Mesothelial cell of epicardium (in vitro differentiated cells): Measurements from ENCODE around the gene ALK. TPM values are rescaled to one million over a fixed set of nuclear protein-coding genes. Genes with fewer than 3 reads are reported as not detected.

Source experiments
- DNase-seq, 2 experiments: peaks; one replicate each; pipeline ENCODE4 v3.0.0; 2021; ENCODE audit warnings: low spot score in 2 of 2; ENCODE audit not compliant: unreplicated experiment in 2 of 2
- H3K27ac Mint-ChIP-seq: 2 replicates; pipeline ENCODE4 v1.8.0; 2021; ENCODE audit warnings: mixed read lengths
- H3K27me3 Mint-ChIP-seq: 2 replicates; pipeline ENCODE4 v1.8.0; 2021; ENCODE audit warnings: low read depth, mixed read lengths
- H3K36me3 Mint-ChIP-seq: 2 replicates; pipeline ENCODE4 v1.8.0; 2021; ENCODE audit warnings: mixed read lengths
- H3K4me1 Mint-ChIP-seq: 2 replicates; pipeline ENCODE4 v1.8.0; 2021; ENCODE audit warnings: mixed read lengths
- H3K4me3 Mint-ChIP-seq: 2 replicates; pipeline ENCODE4 v1.8.0; 2021; ENCODE audit warnings: mild to moderate bottlenecking, moderate library complexity, mixed read lengths
- H3K9me3 Mint-ChIP-seq: 2 replicates; pipeline ENCODE4 v1.8.0; 2021; ENCODE audit warnings: mixed read lengths
- CTCF ChIP-seq: fragments of 200-600 bp; sonication (generic); IDR thresholded peaks from one replicate; pipeline ENCODE4 v1.5.0; 2021; ENCODE audit warnings: antibody characterized with exemption; ENCODE audit not compliant: unreplicated experiment
- total RNA-seq: library from RNA; stranded (reverse); gene quantifications from 3 replicates; pipeline ENCODE4 v1.2.1, GENCODE V29; 2021

ALK gene
- total RNA-seq, 1 donor from 2014 or later: 0.13 TPM

- peaks cover 22% of the 10 kb centered on the region for H3K27me3 Mint-ChIP-seq
- H3K36me3 Mint-ChIP-seq: no peaks in the 10 kb centered on the region
These were observed 176.4 kb downstream of the ALK start for GRCh38 chr2:29744976-29745375.

GRCh38 chr2:29743516-29743915, 177.9 kb downstream of the ALK start:
- H3K27ac Mint-ChIP-seq: no peak overlapping the region
- no peaks in the 10 kb centered on the region for H3K4me1 Mint-ChIP-seq
- peaks cover 25% of the 10 kb centered on the region for H3K27me3 Mint-ChIP-seq
- H3K9me3 Mint-ChIP-seq: no peaks in the 10 kb centered on the region
- TF ChIP-seq CTCF: no peak
- no peak for DNase-seq
- H3K4me3 Mint-ChIP-seq: no peak overlapping the region
- no peaks in the 10 kb centered on the region for H3K36me3 Mint-ChIP-seq

More at GRCh38 chr2:29744976-29745375, 176.4 kb downstream of the ALK start:
- no peak overlapping the region for H3K27ac Mint-ChIP-seq
- no peaks in the 10 kb centered on the region for H3K4me1 Mint-ChIP-seq
- H3K4me3 Mint-ChIP-seq: no peak overlapping the region
- H3K9me3 Mint-ChIP-seq: no peaks in the 10 kb centered on the region
- TF ChIP-seq CTCF: no peak
- no peak for DNase-seq

GRCh38 chr2:29742656-29743055, 178.7 kb downstream of the ALK start:
- no peaks in the 10 kb centered on the region for H3K4me1 Mint-ChIP-seq
- no peak for TF ChIP-seq CTCF
- no peaks in the 10 kb centered on the region for H3K9me3 Mint-ChIP-seq
- H3K27ac Mint-ChIP-seq: no peak overlapping the region
- no peak overlapping the region for H3K4me3 Mint-ChIP-seq
- H3K36me3 Mint-ChIP-seq: no peaks in the 10 kb centered on the region
- H3K27me3 Mint-ChIP-seq: peaks cover 27% of the 10 kb centered on the region
- no peak for DNase-seq

GRCh38 chr2:29741132-29741531, 180.3 kb downstream of the ALK start:
- H3K36me3 Mint-ChIP-seq: no peaks in the 10 kb centered on the region
- H3K9me3 Mint-ChIP-seq: no peaks in the 10 kb centered on the region
- no peak for DNase-seq
- no peak overlapping the region for H3K4me3 Mint-ChIP-seq
- no peaks in the 10 kb centered on the region for H3K4me1 Mint-ChIP-seq
- H3K27ac Mint-ChIP-seq: no peak overlapping the region
- no peak for TF ChIP-seq CTCF
- peaks cover 22% of the 10 kb centered on the region for H3K27me3 Mint-ChIP-seq

DNA sequence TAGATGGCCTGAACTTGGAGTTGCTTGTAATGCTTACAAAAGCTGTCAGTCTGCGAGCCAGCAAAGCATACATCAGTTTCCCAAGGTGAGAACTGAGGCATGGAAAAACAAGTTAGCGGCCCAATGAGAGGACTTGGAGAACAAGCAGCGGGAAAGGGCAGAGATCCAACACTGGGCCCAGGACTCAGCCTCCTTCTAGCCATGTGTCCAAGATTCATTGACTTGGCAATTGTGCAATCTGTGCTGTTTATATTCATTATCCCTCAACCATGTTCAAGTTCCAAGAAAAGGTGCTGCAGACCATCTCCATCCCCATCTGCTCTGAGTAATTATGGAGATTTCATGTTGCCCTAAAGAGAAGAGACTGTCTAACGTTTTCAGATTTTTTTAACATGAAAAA, 187.4 kb downstream of the ALK start:
- Mint-ChIP-seq H3K36me3 (no peaks in the 10 kb centered on the region), H3K4me3 (no peak overlapping the region), H3K4me1 (peaks cover 8% of the 10 kb centered on the region), H3K9me3 (no peaks in the 10 kb centered on the region), H3K27ac (no peak overlapping the region), H3K27me3 (peaks cover 29% of the 10 kb centered on the region)
- TF ChIP-seq CTCF: no peak
- DNase-seq: no peak

DNA sequence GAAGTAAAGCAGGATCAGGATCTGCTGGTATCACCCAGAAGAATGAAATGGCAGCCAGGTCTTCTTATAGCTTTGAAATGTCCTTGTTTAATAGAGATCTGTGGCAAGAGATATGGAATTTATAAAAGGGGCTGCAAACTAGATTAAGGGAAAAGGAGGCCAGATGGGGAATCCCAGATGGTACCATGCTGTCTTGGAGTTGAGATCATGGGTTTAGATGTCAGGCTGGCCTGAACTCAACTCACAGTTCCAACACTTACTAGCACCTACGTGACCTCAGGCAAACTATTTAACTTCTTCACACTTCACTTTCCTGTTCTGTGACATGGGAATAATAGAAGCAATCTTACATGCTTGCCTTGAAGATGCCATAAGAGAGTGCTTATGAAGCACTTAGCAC, 188.2 kb downstream of the ALK start:
- peaks cover 26% of the 10 kb centered on the region for H3K27me3 Mint-ChIP-seq
- no peak for TF ChIP-seq CTCF
- H3K36me3 Mint-ChIP-seq: no peaks in the 10 kb centered on the region
- DNase-seq: no peak
- H3K4me3 Mint-ChIP-seq: no peak overlapping the region
- no peaks in the 10 kb centered on the region for H3K9me3 Mint-ChIP-seq
- no peak overlapping the region for H3K27ac Mint-ChIP-seq
- H3K4me1 Mint-ChIP-seq: peaks cover 8% of the 10 kb centered on the region
